HFF-Myc (cell line): ENCODE measurements around the gene HOXA5.

Source experiments
- DNase-seq: peaks from one replicate; pipeline ENCODE4 v3.0.0-alpha.2; 2011; ENCODE audit warnings: low read depth; ENCODE audit errors: extremely low read depth
- H3K4me3 ChIP-seq: replicated peaks from 2 replicates; pipeline ENCODE4 v1.5.1; 2011; ENCODE audit warnings: low read depth, mild to moderate bottlenecking, control low read depth, low read length
- CTCF ChIP-seq: IDR thresholded peaks from 2 replicates; pipeline ENCODE4 v1.5.1; 2012; ENCODE audit warnings: mild to moderate bottlenecking, low read depth, low read length, control low read depth; ENCODE audit errors: missing control alignments

Gene HOXA5

GRCh38 chr7:27124902-27125689, 18.4 kb downstream of the HOXA5 start:
- no peak overlapping the region for H3K4me3 ChIP-seq
- TF ChIP-seq CTCF = no peak

GRCh38 chr7:27124096-27124901, 19.2 kb downstream of the HOXA5 start:
- no peak overlapping the region for H3K4me3 ChIP-seq
- no peak for DNase-seq
- TF ChIP-seq CTCF = no peak

More at GRCh38 chr7:27124902-27125689, 18.4 kb downstream of the HOXA5 start:
- no peak for DNase-seq

GRCh38 chr7:27123477-27124053, 19.9 kb downstream of the HOXA5 start:
- no peak for DNase-seq
- H3K4me3 ChIP-seq = no peak overlapping the region
- TF ChIP-seq CTCF = no peak

GRCh38 chr7:27123007-27123476, 20.4 kb downstream of the HOXA5 start:
- no peak overlapping the region for H3K4me3 ChIP-seq
- DNase-seq = no peak
- no peak for TF ChIP-seq CTCF

GRCh38 chr7:27122077-27122910, 21.2 kb downstream of the HOXA5 start:
- TF ChIP-seq CTCF = no peak

GRCh38 chr7:27121684-27122076, 21.8 kb downstream of the HOXA5 start:
- DNase-seq = no peak
- TF ChIP-seq CTCF = no peak
- H3K4me3 ChIP-seq = no peak overlapping the region

More at GRCh38 chr7:27122077-27122910, 21.2 kb downstream of the HOXA5 start:
- DNase-seq = no peak
- no peak overlapping the region for H3K4me3 ChIP-seq
